Measurements from ENCODE around the gene GAB2. TPM values are rescaled to one million over a fixed set of nuclear protein-coding genes. Genes with fewer than 3 reads are reported as not detected.

GAB2 gene
- total RNA-seq, 1 experiment from 2014 or later: 3.3 TPM

DNA sequence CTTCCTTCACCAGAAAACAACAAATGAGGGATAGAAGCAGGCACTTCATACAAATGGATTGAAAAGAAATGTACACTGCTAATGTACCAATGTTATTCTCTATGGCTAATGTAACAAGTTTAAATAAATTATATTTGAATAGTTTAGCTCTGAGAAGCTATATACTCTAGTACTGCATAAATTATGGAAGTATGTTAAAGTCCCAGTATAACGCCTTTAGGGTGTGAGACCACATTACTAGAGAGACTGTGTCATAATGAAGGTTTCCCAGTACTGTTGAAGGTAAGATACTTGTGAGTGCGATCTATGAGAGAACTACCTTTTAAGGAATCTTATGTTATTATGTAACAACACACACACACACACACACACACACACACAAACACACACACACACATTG, 39.8 kb upstream of the GAB2 start:
- Histone ChIP-seq H3K27ac (ENCODE audit: insufficient read length, low read depth, low read length) (no peak overlapping the region), H3K23ac (ENCODE audit: insufficient read length, low read depth, low read length) (no peak overlapping the region), H2BK20ac (ENCODE audit: low read depth, low read length, poor library complexity, severe bottlenecking) (no peak overlapping the region), H3K23me2 (ENCODE audit: insufficient read length, low read depth, low read length, poor library complexity, severe bottlenecking) (no peaks in the 10 kb centered on the region), H3K4me2 (ENCODE audit: insufficient read depth, insufficient read length, low read length) (no peak overlapping the region), H4K5ac (ENCODE audit: insufficient read length, low read depth, low read length) (no peak overlapping the region), H3K14ac (ENCODE audit: insufficient read depth, low read length) (no peak overlapping the region), H3K79me2 (ENCODE audit: insufficient read depth, low read length) (no peaks in the 10 kb centered on the region; the same call in 1 of the 2 replicates), H3K79me1 (ENCODE audit: insufficient read depth, low read depth, low read length, poor library complexity, severe bottlenecking) (no peaks in the 10 kb centered on the region), H3K9ac (ENCODE audit: extremely low read depth, insufficient read length, low read length) (no peak overlapping the region), H3K4me1 (ENCODE audit: insufficient read depth, low read length) (no peaks in the 10 kb centered on the region), H2BK15ac (ENCODE audit: low read depth, low read length) (no peak overlapping the region), H3T11ph (ENCODE audit: low read length) (no peak overlapping the region), H2BK5ac (ENCODE audit: insufficient read length, low read length) (no peak overlapping the region), H3K18ac (ENCODE audit: insufficient read length, low read depth, low read length) (no peak overlapping the region), H3K27me3 (ENCODE audit: insufficient read depth, low read length) (no peaks in the 10 kb centered on the region), H2BK12ac (ENCODE audit: insufficient read length, low read depth, low read length) (no peak overlapping the region), H3K9me3 (ENCODE audit: control insufficient read depth, low read depth, low read length) (no peaks in the 10 kb centered on the region), H2BK120ac (ENCODE audit: low read depth, low read length, poor library complexity, severe bottlenecking) (no peak overlapping the region), H4K91ac (ENCODE audit: insufficient read length, low read depth, low read length) (no peak overlapping the region), H4K20me1 (ENCODE audit: control insufficient read depth, insufficient read depth, insufficient read length) (no peaks in the 10 kb centered on the region), H3K4ac (ENCODE audit: low read depth, low read length) (no peak overlapping the region), H4K8ac (replicated peaks; ENCODE audit: insufficient read length, low read depth, low read length) (no peak overlapping the region), H2AK5ac (ENCODE audit: insufficient read length, low read length) (no peak overlapping the region), H2AFZ (ENCODE audit: low read length) (no peak overlapping the region), H3K56ac (ENCODE audit: insufficient read length, low read depth, low read length) (no peak overlapping the region)
- H3K4me1 Mint-ChIP-seq: no peaks in the 10 kb centered on the region
- H3K9me3 Mint-ChIP-seq: no peaks in the 10 kb centered on the region
- TF ChIP-seq, protein P1, sequence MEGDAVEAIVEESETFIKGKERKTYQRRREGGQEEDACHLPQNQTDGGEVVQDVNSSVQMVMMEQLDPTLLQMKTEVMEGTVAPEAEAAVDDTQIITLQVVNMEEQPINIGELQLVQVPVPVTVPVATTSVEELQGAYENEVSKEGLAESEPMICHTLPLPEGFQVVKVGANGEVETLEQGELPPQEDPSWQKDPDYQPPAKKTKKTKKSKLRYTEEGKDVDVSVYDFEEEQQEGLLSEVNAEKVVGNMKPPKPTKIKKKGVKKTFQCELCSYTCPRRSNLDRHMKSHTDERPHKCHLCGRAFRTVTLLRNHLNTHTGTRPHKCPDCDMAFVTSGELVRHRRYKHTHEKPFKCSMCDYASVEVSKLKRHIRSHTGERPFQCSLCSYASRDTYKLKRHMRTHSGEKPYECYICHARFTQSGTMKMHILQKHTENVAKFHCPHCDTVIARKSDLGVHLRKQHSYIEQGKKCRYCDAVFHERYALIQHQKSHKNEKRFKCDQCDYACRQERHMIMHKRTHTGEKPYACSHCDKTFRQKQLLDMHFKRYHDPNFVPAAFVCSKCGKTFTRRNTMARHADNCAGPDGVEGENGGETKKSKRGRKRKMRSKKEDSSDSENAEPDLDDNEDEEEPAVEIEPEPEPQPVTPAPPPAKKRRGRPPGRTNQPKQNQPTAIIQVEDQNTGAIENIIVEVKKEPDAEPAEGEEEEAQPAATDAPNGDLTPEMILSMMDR (conservative IDR thresholded peaks at IDR 0.05): no peak
- no peaks in the 10 kb centered on the region for H3K27me3 Mint-ChIP-seq (ENCODE audit: low read depth)
- H3K4me3 Mint-ChIP-seq: no peak overlapping the region
- DNase-seq: no peak
- WGBS (ENCODE audit: extremely low coverage, insufficient read length, low lambda C conversion rate): no CpG with 5 or more reads among the region's 2 CpGs
- no peak overlapping the region for H3K27ac Mint-ChIP-seq
- peaks cover 7 to 29% (median 29%) of the 10 kb centered on the region in 3 experiments; a peak in 6 of 7 replicates for H3K36me3 Mint-ChIP-seq (ENCODE audit: insufficient read depth in 1 of 3, low read depth in 3 of 3)

Measured in H9 (cell line).